22Rv1 (cell line): ENCODE data around the gene FAM120A.

Experiments used
- CTCF ChIP-seq: fragments of 450-650 bp; IDR thresholded peaks from 2 replicates; pipeline ENCODE4 v1.5.1; 2017; ENCODE audit warnings: mild to moderate bottlenecking
- ZFX ChIP-seq: fragments of 450-650 bp; IDR thresholded peaks from 2 replicates; pipeline ENCODE4 v1.6.1; 2017; ENCODE audit warnings: antibody characterized with exemption, borderline replicate concordance

- TF ChIP-seq CTCF = no peak
- no peak for TF ChIP-seq ZFX
These were observed 13.5 kb upstream of the FAM120A start for GRCh38 chr9:93437996-93438395.
